Transverse colon (tissue), 4 donors: ENCODE data around the gene CIRBP. TPM values are rescaled to one million over a fixed set of nuclear protein-coding genes. Genes with fewer than 3 reads are reported as not detected.

Experiments
- DNase-seq: peaks from one replicate; pipeline ENCODE4 v3.0.0-alpha.2; 2019
- H3K27ac ChIP-seq, 4 donors: fragments of 200-600 bp; sonication (generic); 2 replicates each; pipeline ENCODE4 v1.5.1; 2016 to 2018; ENCODE audit warnings: inconsistent platforms in 4 of 4
- H3K27me3 ChIP-seq: fragments of 200-600 bp; sonication (generic); 2 replicates; pipeline ENCODE4 v1.5.1; 2017; ENCODE audit warnings: inconsistent platforms
- H3K36me3 ChIP-seq, 4 donors: fragments of 200-600 bp; sonication (generic); 2 replicates each; pipeline ENCODE4 v1.5.1; 2017 to 2019; ENCODE audit warnings: inconsistent platforms in 4 of 4
- H3K4me1 ChIP-seq, 4 donors: fragments of 200-600 bp; sonication (generic); 2 replicates each; pipeline ENCODE4 v1.5.1; 2017 to 2020; ENCODE audit warnings: inconsistent platforms in 4 of 4
- H3K4me3 ChIP-seq, 4 donors: fragments of 200-600 bp; sonication (generic); 1 replicate in 1 of 4; 2 replicates in 3 of 4; pipeline versions ENCODE4 v1.5.1 to v1.6.1; 2017 to 2019; ENCODE audit warnings: inconsistent platforms in 4 of 4
- H3K9me3 ChIP-seq, 2 donors: fragments of 200-600 bp; sonication (generic); 2 replicates each; pipeline ENCODE4 v1.5.1; 2017 to 2019; ENCODE audit warnings: inconsistent platforms in 2 of 2
- CTCF ChIP-seq, 5 experiments: fragments of 200-600 bp in 3 of 5; fragments of 450-650 bp in 2 of 5; sonication (generic) in 3 of 5; IDR thresholded peaks; 1 replicate in 2 of 5; 2 replicates in 3 of 5; pipeline ENCODE4 v1.5.1; 2016 to 2017; ENCODE audit warnings: antibody characterized with exemption in 5 of 5, inconsistent platforms in 3 of 5, mild to moderate bottlenecking in 2 of 5, moderate library complexity in 1 of 5
- EP300 ChIP-seq: sonication (generic); formaldehyde crosslinking; IDR thresholded peaks from one replicate; pipeline ENCODE4 v1.6.1; 2017; ENCODE audit warnings: antibody characterized with exemption, low read depth
- POLR2A ChIP-seq: fragments of 450-650 bp; IDR thresholded peaks from one replicate; pipeline ENCODE4 v1.6.1; 2016; ENCODE audit warnings: antibody characterized with exemption, mild to moderate bottlenecking, moderate library complexity
- POLR2AphosphoS5 ChIP-seq, 3 donors: sonication (generic); formaldehyde crosslinking; IDR thresholded peaks; one replicate each; pipeline ENCODE4 v1.6.1; 2016; ENCODE audit warnings: antibody characterized with exemption in 3 of 3
- WGBS, 2 donors: methylation state at CpG; one replicate each; pipeline ENCODE4 v1.1.5; 2018; ENCODE audit warnings: low coverage in 1 of 2; 5-methylcytosine and 5-hydroxymethylcytosine counted together
- in situ Hi-C, 4 donors: fragments of 200-750 bp; cut with MboI; loops; one replicate each; pipeline versions ENCODE4 v1.15.0 to v1.15.1; 2017; ENCODE audit warnings: low sequenced_read_pairs in 3 of 4, low pct_ligation_motif_present in 1 of 4, low pct_unique_long_range_greater_than_20kb in 1 of 4
- intact Hi-C: fragments of 100-400 bp; cut with DNase I; formaldehyde crosslinking; loops from one replicate; pipeline ENCODE4 v1.15.1; 2023; ENCODE audit warnings: low total_unique reads
- total RNA-seq, 4 donors: library from RNA; depleted of rRNA; stranded (reverse); fragments of >200 nt; gene quantifications; one replicate each; pipeline ENCODE4 v1.1.0, GENCODE V29; 2016

Gene CIRBP
- total RNA-seq, 4 donors from 2014 or later: 431 to 488 (median 460) TPM

- 33 to 66% methylated on average over 1 to 14 of the region's 15 CpGs for WGBS, 2 donors
- Histone ChIP-seq H3K4me3 (no peak overlapping the region), H3K27ac (no peak overlapping the region), H3K9me3 (no peaks in the 10 kb centered on the region), H3K4me1 (peaks cover 6 to 46% (median 36%) of the 10 kb centered on the region in 4 donors), H3K27me3 (peaks cover 32% of the 10 kb centered on the region), H3K36me3 (no peaks in the 10 kb centered on the region)
- intact Hi-C loops: loop anchor here (10.0 kb wide), 1 partner anchor 123 kb away; the partner anchor contains the start of genes DAZAP1 and GAMT
- no peak for DNase-seq
- in situ Hi-C loops: loop anchor here in 2 of 4 donors (25.0 kb wide), 1 partner anchor 106 kb away; the partner anchor contains the start of gene NDUFS7 (in 2 of the 2)
- TF ChIP-seq CTCF (IDR thresholded peaks at IDR 0.05) (no peak), POLR2AphosphoS5 (IDR thresholded peaks at IDR 0.05) (no peak), POLR2A (no peak), EP300 (no peak)
These were observed 12.6 kb downstream of the CIRBP start for GRCh38 chr19:1281569-1282287.

GRCh38 chr19:1282588-1283206 lies 13.6 kb downstream of the CIRBP start:
- Histone ChIP-seq H3K27ac (peak overlapping the region; percentile 85 to 91 (median 90)), H3K9me3 (no peaks in the 10 kb centered on the region), H3K4me3 (no peak overlapping the region), H3K27me3 (peaks cover 41% of the 10 kb centered on the region), H3K36me3 (no peaks in the 10 kb centered on the region), H3K4me1 (peaks cover 9 to 49% (median 37%) of the 10 kb centered on the region in 4 donors)
- intact Hi-C loops (loop anchor here (10.0 kb wide), 1 partner anchor 122 kb away; the partner anchor contains the start of genes DAZAP1 and GAMT), in situ Hi-C loops (loop anchor here in 2 of 4 donors (25.0 kb wide), 1 partner anchor 105 kb away; the partner anchor contains the start of gene NDUFS7 (in 2 of the 2))
- 73 to 77% methylated on average over 8 to 18 of the region's 18 CpGs for WGBS, 2 donors
- TF ChIP-seq POLR2AphosphoS5 (IDR thresholded peaks at IDR 0.05): no peak
- no peak for TF ChIP-seq POLR2A
- no peak for TF ChIP-seq EP300
- no peak for TF ChIP-seq CTCF (IDR thresholded peaks at IDR 0.05)
- DNase-seq: no peak

- H3K27ac ChIP-seq: peak overlapping the region; percentile 85 to 91 (median 90)
- H3K27me3 ChIP-seq: peaks cover 48% of the 10 kb centered on the region
- no peaks in the 10 kb centered on the region for H3K9me3 ChIP-seq
- no peak for DNase-seq
- H3K4me3 ChIP-seq: peak overlapping the region in 2 of 4 donors; percentile 6 to 13
- in situ Hi-C loops (loop anchor here in 2 of 4 donors (25.0 kb wide), 1 partner anchor 104 kb away; the partner anchor contains the start of gene NDUFS7 (in 2 of the 2)), intact Hi-C loops (loop anchor here (10.0 kb wide), 1 partner anchor 121 kb away; the partner anchor contains the start of genes DAZAP1 and GAMT)
- H3K36me3 ChIP-seq: no peaks in the 10 kb centered on the region
- peaks cover 9 to 54% (median 41%) of the 10 kb centered on the region in 4 donors for H3K4me1 ChIP-seq
- 53% methylated on average over 19 of the region's 29 CpGs; no CpG with 5 or more reads in 1 of the 2 donors for WGBS, 2 donors
- no peak for TF ChIP-seq CTCF (IDR thresholded peaks at IDR 0.05)
- no peak for TF ChIP-seq EP300
- no peak for TF ChIP-seq POLR2A
- TF ChIP-seq POLR2AphosphoS5 (IDR thresholded peaks at IDR 0.05): no peak
These were observed 14.2 kb downstream of the CIRBP start for GRCh38 chr19:1283207-1283916.
